GM19452 (cell line): ENCODE results near the gene TRIM17.

Experiments used
- ATAC-seq: cut with Tn5 transposase; IDR thresholded peaks from one replicate; pipeline ENCODE4 v1.9.1; 2021; ENCODE audit not compliant: unreplicated experiment

TRIM17 gene

DNA sequence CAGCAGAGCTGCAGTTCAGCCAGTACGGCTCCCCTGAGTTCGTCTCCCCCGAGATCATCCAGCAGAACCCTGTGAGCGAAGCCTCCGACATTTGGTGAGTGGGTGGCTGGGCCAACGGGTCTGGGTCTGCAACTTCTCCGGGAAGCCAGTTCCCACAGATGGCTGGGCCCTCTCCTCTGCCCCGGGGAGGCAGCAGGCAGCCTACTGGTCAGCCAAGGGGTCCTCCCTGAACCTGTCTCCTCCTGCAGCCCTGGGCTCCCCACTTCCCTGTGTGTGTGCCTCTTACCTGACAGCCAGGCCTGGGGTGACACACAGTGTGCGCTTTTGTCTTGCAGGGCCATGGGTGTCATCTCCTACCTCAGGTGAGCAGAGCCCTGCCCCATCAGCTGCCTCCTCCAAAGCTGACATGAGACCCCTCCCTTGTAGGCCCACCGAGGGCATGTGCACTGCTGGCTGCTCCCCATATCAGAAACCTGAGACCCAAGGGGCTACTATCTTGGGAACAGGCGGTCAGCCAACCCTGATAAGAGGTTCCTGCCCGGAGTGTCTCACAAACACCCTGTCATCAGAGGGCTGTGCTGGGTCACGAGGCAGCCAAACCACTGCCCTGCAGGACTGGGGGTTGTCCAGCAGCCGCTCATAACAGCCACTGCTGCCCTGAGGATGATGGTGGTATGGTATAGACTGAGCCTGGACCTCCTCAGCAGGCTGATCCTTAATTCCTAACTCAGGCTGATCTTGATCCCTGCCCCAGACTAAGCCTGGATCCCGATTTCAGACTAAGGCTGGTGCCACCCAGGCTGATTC, 47.7 kb downstream of the TRIM17 start:
- no peak for ATAC-seq

DNA sequence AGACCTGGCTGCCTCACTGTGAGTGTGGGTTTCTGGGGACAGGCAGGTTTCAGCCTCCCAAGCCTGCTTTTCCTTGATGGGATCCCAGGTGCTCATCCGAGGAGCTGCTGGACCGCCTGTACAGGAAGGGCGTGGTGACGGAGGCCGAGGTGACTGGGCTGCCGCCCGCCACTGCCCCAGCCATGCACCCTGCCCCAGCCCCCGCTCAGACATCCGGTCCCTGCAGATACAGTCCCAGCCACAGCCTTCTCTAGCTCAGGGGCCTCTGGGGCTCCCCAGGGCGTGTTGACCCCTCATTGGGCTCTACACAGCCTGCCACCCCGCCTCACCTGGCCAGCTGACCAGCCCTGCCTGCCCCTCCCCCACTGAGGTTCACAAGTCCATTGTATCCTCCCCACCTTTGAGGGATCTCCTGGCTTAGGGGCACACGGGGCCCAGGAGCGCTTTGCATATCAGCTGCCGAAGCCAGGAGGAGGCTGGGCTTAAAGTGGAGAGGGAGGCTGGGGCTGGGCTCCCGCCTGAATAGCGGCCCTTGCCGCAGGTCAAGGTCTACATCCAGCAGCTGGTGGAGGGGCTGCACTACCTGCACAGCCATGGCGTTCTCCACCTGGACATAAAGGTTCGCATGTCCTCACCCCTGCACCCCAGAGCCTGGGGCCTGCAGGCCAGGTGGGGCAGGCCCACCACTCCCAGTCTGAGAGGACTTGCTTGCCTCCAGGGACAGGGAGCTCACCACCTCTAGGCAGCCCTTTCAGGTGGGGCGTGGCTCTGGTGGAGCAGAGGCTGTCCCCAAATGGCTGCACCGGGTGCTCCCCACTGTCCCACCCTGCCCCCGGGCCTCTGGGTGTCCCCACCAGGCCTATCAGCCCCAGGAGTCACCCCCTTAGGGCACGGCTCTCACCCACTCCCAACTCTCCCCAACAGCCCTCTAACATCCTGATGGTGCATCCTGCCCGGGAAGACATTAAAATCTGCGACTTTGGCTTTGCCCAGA, 48.6 kb downstream of the TRIM17 start:
- ATAC-seq: no peak

DNA sequence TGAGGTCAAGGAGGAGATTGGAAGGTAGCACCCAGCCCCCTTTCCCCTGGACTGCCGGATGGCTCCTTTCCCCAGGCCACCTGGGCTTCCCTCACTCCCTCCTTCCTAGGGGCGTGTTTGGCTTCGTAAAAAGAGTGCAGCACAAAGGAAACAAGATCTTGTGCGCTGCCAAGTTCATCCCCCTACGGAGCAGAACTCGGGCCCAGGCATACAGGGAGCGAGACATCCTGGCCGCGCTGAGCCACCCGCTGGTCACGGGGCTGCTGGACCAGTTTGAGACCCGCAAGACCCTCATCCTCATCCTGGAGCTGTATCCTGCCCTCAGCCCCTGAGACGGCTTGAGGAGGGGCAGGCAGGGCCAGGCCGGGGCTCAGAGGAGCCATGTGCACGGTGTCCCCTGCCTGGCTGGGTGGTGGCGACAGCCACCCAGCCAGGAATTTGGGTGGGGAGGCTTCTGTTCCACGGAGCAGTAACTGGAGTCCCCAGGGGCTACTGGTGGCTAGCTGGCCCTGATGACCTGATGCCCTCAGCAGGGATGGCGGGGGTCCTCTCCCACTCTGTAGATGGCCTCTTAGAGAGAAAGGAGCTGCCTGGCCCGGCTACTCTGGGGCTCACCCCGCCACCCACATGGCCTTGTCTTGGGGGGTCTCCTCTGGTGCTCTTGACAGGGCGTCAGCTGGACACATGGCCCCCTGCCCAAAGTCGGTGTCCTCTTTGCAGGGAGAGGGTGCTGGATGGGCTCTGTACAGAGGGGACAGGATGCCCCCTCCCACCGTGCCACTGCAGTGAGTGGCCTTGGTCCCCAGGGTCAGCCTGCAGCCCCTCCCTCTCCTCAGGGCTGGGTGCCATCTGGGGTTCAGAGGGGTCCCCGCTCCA, 49.6 kb downstream of the TRIM17 start:
- ATAC-seq: no peak

DNA sequence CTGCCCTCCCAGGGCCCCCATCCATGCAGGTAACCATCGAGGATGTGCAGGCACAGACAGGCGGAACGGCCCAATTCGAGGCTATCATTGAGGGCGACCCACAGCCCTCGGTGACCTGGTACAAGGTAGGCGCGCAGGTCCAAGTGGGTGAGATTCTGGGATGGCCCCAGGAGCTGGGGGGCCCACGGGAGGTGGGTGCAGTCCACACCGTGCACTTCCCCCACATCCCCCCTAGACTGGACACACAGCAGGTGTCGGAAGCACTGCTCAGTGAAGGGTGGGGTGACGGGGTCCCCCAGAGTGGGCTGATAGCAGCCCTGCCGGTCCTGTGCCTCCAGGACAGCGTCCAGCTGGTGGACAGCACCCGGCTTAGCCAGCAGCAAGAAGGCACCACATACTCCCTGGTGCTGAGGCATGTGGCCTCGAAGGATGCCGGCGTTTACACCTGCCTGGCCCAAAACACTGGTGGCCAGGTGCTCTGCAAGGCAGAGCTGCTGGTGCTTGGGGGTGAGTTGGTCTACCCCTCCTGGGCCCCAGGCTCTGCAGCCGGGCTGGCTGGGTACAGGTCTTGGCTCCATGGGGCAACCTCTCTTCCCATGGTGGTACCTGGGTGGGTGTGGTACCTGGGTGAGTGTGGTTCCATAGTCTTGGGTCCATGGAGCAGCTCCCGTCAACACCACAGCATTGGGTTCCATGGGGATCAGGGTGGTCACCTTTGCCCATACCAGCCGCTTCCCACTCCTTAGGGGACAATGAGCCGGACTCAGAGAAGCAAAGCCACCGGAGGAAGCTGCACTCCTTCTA, 50.4 kb downstream of the TRIM17 start:
- no peak for ATAC-seq

- ATAC-seq: no peak
Measured at GRCh38 chr1:228365271-228366061, 51.2 kb downstream of the TRIM17 start.

DNA sequence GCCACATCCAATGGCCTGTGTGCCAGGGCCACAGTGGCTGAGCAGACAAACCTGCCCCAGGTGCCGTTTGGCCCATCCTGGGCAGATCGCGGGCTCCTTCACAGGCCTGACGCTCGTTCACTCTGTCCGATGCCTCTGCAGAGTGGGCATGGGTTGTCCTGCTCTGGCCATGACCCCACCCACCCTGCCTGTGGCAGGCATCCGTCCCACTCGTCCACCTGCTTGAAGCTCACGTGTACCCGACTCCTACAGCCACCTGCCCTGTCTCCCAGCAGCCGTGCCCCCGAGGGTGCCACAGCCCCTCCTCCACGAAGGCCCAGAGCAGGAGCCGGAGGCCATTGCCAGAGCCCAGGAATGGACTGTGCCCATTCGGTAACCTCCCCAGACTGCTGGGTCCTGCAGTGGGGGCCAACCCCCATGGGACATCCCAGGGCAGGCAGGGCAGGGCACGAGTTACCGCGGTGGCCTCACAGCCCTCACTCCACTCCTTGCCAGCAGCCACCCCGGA, 51.9 kb downstream of the TRIM17 start:
- ATAC-seq: no peak

DNA sequence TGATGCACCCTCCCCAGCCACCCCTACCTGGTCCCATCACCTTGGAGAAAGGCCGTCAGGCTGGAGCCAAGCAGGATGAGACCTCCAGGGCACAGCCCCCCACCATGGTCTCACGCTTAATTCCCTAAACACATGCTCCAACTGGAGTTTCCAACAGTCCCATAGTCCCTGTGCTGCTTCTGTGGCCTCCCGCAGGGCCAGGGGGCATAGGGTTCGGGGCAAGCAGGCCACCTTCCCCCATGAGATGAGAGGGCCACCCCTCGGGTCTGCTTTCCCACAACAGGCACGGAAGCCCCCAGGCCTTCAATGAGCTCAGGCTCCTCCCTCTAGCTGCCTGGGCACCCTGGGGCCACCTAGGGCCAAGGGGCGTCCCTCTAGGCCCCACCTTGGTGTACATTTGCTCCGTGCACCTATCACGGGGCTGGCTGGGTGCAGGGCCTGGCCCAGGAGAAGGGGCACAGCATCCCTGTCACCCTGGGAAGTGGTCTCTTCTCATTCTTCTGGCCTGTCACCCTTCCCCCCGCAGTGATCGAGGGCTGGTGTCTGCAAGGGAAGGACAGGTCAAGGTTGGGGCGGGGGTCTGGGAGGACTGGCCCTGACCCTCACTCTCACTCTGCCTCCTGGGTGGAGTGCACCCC, 52.5 kb downstream of the TRIM17 start:
- no peak for ATAC-seq

GRCh38 chr1:228363686-228364067, 53.0 kb downstream of the TRIM17 start:
- no peak for ATAC-seq

DNA sequence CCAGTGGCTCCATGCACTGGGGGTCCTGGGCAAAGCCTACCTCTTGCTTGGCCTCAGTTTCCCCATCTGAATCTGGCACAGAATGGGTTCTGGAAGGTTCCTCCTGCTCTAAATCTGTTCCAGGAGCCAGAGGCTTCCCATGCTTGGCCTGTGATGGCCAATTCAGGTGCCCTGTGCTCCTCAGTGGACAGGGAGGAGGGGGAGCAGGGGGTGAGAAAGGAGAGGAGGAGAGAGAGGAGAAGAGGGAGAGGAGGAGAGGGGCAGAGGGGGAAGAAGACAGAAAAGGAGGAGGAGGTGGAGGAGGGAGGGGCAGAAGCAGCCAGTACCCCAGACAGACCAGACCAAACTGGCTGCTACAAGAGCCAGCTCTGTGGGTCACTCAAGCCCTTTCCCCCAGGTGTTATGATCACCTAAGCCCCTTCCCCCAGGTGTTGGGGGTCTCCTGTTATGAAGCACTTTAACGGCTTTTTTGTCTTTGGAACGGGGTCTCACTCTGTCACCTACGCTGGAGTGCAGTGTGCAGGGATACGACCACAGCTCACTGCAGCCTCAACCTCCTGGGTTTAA, 53.7 kb downstream of the TRIM17 start:
- no peak for ATAC-seq

- no peak for ATAC-seq
Measured at GRCh38 chr1:228362141-228362883, 54.3 kb downstream of the TRIM17 start.

DNA sequence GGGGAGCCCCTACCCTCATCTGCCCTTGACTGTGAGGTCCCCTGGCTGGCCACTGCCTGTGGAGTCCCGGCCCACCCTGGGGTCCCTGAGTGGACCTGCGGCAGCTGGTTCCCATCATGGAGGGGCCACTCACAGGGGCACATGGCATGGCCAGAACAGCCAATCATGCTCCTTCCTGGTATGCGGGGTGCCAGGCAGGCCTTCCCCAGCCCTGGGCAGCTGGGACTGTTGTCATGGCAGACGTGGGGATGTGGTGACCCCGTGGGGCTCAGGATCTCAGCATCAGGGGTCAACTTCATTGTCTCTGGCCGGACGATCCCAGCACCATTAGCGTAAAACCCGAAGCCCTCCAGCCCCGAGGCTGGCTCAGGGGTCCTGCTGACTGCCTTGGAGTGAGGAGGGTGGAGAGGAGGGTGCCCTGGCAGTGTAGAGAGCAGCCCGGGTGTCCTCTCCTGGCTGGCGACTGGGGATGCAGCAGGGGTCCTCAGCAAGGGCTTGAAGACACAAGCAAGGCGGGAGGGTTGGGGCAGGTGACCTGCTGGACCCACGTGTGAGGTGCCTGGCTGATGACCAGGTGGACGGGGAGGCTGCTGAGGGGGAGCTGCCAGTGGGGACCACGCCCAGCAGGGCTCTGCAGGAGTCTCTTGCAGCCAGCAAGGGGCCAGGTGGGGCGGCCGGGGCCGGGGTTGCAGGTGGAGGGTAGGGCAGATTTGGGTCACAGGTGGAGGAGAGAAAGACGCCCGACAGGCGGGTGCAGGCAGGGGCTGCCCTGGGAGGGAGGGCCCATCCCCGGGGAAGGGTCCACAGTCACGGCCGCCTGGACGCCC, 55.1 kb downstream of the TRIM17 start:
- no peak for ATAC-seq

DNA sequence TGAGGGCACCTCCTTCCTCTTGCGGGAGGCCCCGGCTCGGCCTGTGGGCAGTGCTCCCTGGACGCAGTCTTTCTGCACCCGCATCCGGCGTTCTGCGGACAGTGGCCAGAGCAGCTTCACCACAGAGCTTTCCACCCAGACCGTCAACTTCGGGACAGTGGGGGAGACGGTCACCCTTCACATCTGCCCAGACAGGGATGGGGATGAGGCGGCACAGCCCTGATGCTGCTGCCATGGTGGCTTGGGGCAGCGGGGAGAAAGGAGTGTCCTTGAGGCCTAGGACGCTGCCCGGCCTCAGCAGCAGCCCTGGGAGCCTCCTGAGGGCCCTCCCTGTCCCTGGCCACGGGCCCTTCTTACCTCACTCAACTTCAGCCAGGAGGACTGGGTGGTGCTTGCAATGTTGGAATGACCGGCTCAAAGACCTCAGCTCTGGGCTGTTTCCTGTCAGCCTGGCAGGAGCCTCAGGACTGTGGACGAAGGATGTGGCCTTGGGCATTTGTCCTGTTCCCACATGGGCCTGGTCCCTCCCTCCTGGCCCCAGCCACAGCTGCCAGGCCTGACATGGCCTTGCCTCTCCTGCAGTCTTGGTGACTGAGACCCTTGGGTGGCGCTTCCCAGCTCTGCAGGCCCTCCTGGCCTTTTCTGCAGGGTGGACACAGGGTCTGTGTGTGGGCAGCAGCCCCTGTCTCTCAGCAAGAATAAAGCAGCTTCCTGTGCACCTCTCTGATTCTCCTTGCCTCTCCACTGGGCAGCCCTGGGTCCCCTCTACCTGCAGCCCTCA, 55.9 kb downstream of the TRIM17 start:
- no peak for ATAC-seq

DNA sequence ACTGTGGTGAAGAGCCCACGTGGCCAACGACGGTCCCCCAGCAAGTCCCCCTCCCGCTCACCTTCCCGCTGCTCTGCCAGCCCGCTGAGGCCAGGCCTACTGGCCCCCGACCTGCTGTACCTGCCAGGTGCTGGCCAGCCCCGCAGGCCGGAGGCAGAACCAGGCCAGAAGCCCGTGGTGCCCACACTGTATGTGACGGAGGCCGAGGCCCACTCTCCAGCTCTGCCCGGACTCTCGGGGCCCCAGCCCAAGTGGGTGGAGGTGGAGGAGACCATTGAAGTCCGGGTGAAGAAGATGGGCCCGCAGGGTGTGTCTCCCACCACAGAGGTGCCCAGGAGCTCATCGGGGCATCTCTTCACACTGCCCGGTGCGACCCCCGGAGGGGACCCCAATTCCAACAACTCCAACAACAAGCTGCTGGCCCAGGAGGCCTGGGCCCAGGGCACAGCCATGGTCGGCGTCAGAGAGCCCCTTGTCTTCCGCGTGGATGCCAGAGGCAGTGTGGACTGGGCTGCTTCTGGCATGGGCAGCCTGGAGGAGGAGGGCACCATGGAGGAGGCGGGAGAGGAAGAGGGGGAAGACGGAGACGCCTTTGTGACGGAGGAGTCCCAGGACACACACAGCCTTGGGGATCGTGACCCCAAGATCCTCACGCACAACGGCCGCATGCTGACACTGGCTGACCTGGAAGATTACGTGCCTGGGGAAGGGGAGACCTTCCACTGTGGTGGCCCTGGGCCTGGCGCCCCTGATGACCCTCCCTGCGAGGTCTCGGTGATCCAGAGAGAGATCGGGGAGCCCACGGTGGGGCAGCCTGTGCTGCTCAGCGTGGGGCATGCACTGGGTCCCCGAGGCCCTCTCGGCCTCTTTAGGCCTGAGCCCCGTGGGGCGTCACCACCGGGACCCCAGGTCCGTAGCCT, 56.8 kb downstream of the TRIM17 start:
- no peak for ATAC-seq

- no peak for ATAC-seq
Measured at GRCh38 chr1:228358764-228359612, 57.7 kb downstream of the TRIM17 start.
